ENCODE results near the gene MYRIP.

GRCh38 chr3:40262331-40262730 is 452.9 kb downstream of the MYRIP start:
- TF ChIP-seq CTCF (IDR thresholded peaks at IDR 0.05), result no peak
- no peak for TF ChIP-seq POLR2AphosphoS5 (IDR thresholded peaks at IDR 0.05)
